HEK293 (cell line): Measurements from ENCODE around the gene PTMA.

Source experiments
- CTCF ChIA-PET: fragments of 350-600 bp; formaldehyde crosslinking; extraction: SDS; loops from one replicate; lab custom pipeline; 2021; ENCODE audit warnings: antibody characterized with exemption; lab: Yijun Ruan, JAX
- POLR2A ChIA-PET: fragments of 300-600 bp; formaldehyde crosslinking; extraction: SDS; loops from one replicate; lab custom pipeline; 2020; ENCODE audit warnings: antibody characterized with exemption, inconsistent platforms; lab: Yijun Ruan, JAX
- H3K27ac ChIP-seq: fragments of 200-500 bp; sonication (Bioruptor generic); 2 replicates; pipeline ENCODE4 v1.5.1; 2014; ENCODE audit warnings: low read depth, low read length, control low read depth, inconsistent platforms; ENCODE audit errors: extremely low read depth
- H3K36me3 ChIP-seq, 2 experiments: fragments of 200-500 bp in 1 of 2; sonication (Bioruptor generic) in 1 of 2; 1 replicate in 1 of 2; 2 replicates in 1 of 2; pipeline ENCODE4 v1.5.1; 2014 to 2017; ENCODE audit warnings: inconsistent platforms in 2 of 2, low read length in 2 of 2; ENCODE audit not compliant: control insufficient read depth in 2 of 2, insufficient read depth in 1 of 2
- H3K4me1 ChIP-seq: fragments of 200-500 bp; sonication (Bioruptor generic); 2 replicates; pipeline ENCODE4 v1.5.1; 2014; ENCODE audit warnings: mild to moderate bottlenecking, low read length, inconsistent platforms; ENCODE audit not compliant: control insufficient read depth, insufficient read depth
- H3K4me3 ChIP-seq: 2 replicates; pipeline ENCODE4 v1.5.1; 2011; ENCODE audit warnings: low read depth, mild to moderate bottlenecking, control low read depth, low read length, moderate library complexity
- H3K9me3 ChIP-seq: fragments of 200-500 bp; sonication (Bioruptor generic); 2 replicates; pipeline ENCODE4 v1.5.1; 2014; ENCODE audit warnings: low read depth, low read length, inconsistent platforms; ENCODE audit not compliant: control insufficient read depth, insufficient read depth
- CTCF ChIP-seq: fragments of 450-650 bp; formaldehyde crosslinking; IDR thresholded peaks from 2 replicates; pipeline ENCODE4 v1.5.1; 2016; ENCODE audit warnings: missing biosample characterization, missing genetic modification characterization
- OSR2 ChIP-seq: fragments of 450-650 bp; formaldehyde crosslinking; IDR thresholded peaks from 2 replicates; pipeline ENCODE4 v1.5.1; 2016; ENCODE audit warnings: missing biosample characterization, missing genetic modification characterization
- PRDM10 ChIP-seq: fragments of 450-650 bp; formaldehyde crosslinking; IDR thresholded peaks from 2 replicates; pipeline ENCODE4 v1.5.1; 2016; ENCODE audit warnings: missing biosample characterization, missing genetic modification characterization
- ZIC2 ChIP-seq: fragments of 450-650 bp; formaldehyde crosslinking; IDR thresholded peaks from 2 replicates; pipeline ENCODE4 v1.5.1; 2016; ENCODE audit warnings: missing biosample characterization, missing genetic modification characterization
- ZNF133 ChIP-seq: fragments of 450-650 bp; formaldehyde crosslinking; IDR thresholded peaks from 2 replicates; pipeline ENCODE4 v1.5.1; 2016; ENCODE audit warnings: missing biosample characterization, missing genetic modification characterization
- ZNF148 ChIP-seq: fragments of 450-650 bp; formaldehyde crosslinking; IDR thresholded peaks from 2 replicates; pipeline ENCODE4 v1.5.0; 2017; ENCODE audit warnings: missing biosample characterization, missing genetic modification characterization, borderline replicate concordance
- ZNF416 ChIP-seq: fragments of 450-650 bp; formaldehyde crosslinking; IDR thresholded peaks from 2 replicates; pipeline ENCODE4 v1.5.1; 2016; ENCODE audit warnings: missing biosample characterization, missing genetic modification characterization
- ZNF449 ChIP-seq: fragments of 450-650 bp; formaldehyde crosslinking; IDR thresholded peaks from 2 replicates; pipeline ENCODE4 v1.5.1; 2017; ENCODE audit warnings: missing biosample characterization, mild to moderate bottlenecking, missing genetic modification characterization, moderate library complexity
- ZNF529 ChIP-seq: fragments of 450-650 bp; formaldehyde crosslinking; IDR thresholded peaks from 2 replicates; pipeline ENCODE4 v1.5.1; 2017; ENCODE audit warnings: missing genetic modification characterization, missing biosample characterization; ENCODE audit not compliant: insufficient replicate concordance
- ZNF600 ChIP-seq: fragments of 450-650 bp; formaldehyde crosslinking; IDR thresholded peaks from 2 replicates; pipeline ENCODE4 v1.5.1; 2016; ENCODE audit warnings: missing biosample characterization, missing genetic modification characterization
- ZNF610 ChIP-seq: fragments of 450-650 bp; formaldehyde crosslinking; IDR thresholded peaks from 2 replicates; pipeline ENCODE4 v1.5.1; 2016; ENCODE audit warnings: missing biosample characterization, missing genetic modification characterization, borderline replicate concordance
- ZNF623 ChIP-seq: fragments of 450-650 bp; formaldehyde crosslinking; IDR thresholded peaks from 2 replicates; pipeline ENCODE4 v1.5.1; 2016; ENCODE audit warnings: missing biosample characterization, missing genetic modification characterization
- ZNF670 ChIP-seq: fragments of 450-650 bp; formaldehyde crosslinking; IDR thresholded peaks from 2 replicates; pipeline ENCODE4 v1.5.1; 2016; ENCODE audit warnings: missing biosample characterization, missing genetic modification characterization, low read depth
- ZNF837 ChIP-seq: fragments of 450-650 bp; formaldehyde crosslinking; IDR thresholded peaks from 2 replicates; pipeline ENCODE4 v1.5.1; 2016; ENCODE audit warnings: missing biosample characterization, missing genetic modification characterization

The PTMA gene

GRCh38 chr2:231720292-231720986 lies 12.1 kb downstream of the PTMA start:
- Histone ChIP-seq H3K9me3 (no peaks in the 10 kb centered on the region), H3K4me1 (peaks cover 7% of the 10 kb centered on the region; the same call in 1 of the 2 replicates), H3K36me3 (peaks cover 0 to 5% of the 10 kb centered on the region in 2 experiments; a peak in 1 of 3 replicates), H3K4me3 (no peak overlapping the region), H3K27ac (no peak overlapping the region)
- POLR2A ChIA-PET: interaction anchor here (0.6 kb wide), 1 partner anchor 78 kb away, joined by 5 read pairs; no protein-coding TSS in a partner anchor
- CTCF ChIA-PET: interaction anchor here (1.4 kb wide), 1 partner anchor 43 kb away, joined by 6 read pairs; no protein-coding TSS in a partner anchor
- TF ChIP-seq PRDM10 (tag by site-specific recombination): peak; percentile 24
- peak; percentile 42; the same call in 1 of the 2 replicates for TF ChIP-seq ZIC2 (tag by site-specific recombination)
- peak; percentile 66; the same call in 1 of the 2 replicates for TF ChIP-seq OSR2 (tag by site-specific recombination)
- TF ChIP-seq ZNF133 (tag by site-specific recombination): no peak

- CTCF ChIA-PET: interaction anchor here (0.5 to 1.4 kb wide), 3 partner anchors 15 to 703 kb away, joined by 4 to 6 read pairs (median 6); no protein-coding TSS in a partner anchor
- Histone ChIP-seq H3K36me3 (no peaks in the 10 kb centered on the region), H3K4me1 (peaks cover 7% of the 10 kb centered on the region; the same call in 1 of the 2 replicates), H3K4me3 (no peak overlapping the region), H3K27ac (no peak overlapping the region), H3K9me3 (no peaks in the 10 kb centered on the region)
- TF ChIP-seq ZNF600 (tag by site-specific recombination) (0 out of 2 replicates have a peak, but pooled peaks have one; percentile 40), CTCF (tag by site-specific recombination) (peak; percentile 9; the same call in 1 of the 2 replicates), ZNF416 (tag by site-specific recombination) (no peak)
- POLR2A ChIA-PET: interaction anchor here (0.6 kb wide), 1 partner anchor 77 kb away, joined by 5 read pairs; no protein-coding TSS in a partner anchor
Measured at GRCh38 chr2:231720987-231721966, 13.0 kb downstream of the PTMA start.

GRCh38 chr2:231722721-231723307 lies 14.5 kb downstream of the PTMA start:
- no peak for TF ChIP-seq ZNF670 (tag by site-specific recombination)
- peak; percentile 94 for TF ChIP-seq ZNF449 (tag by site-specific recombination)
- TF ChIP-seq ZNF148: no peak
- TF ChIP-seq ZNF623 (tag by site-specific recombination): no peak
- TF ChIP-seq ZNF837 (tag by site-specific recombination): no peak
- no peak for TF ChIP-seq ZNF610
- TF ChIP-seq ZNF529: no peak
- no peak overlapping the region for H3K4me3 ChIP-seq
- no peak overlapping the region for H3K27ac ChIP-seq
- H3K36me3 ChIP-seq: no peaks in the 10 kb centered on the region
- no peaks in the 10 kb centered on the region for H3K9me3 ChIP-seq
- H3K4me1 ChIP-seq: peaks cover 7% of the 10 kb centered on the region; the same call in 1 of the 2 replicates
- POLR2A ChIA-PET: no interaction called here
- CTCF ChIA-PET: interaction anchor here (0.7 kb wide), 1 partner anchor 9 kb away, joined by 3 read pairs; no protein-coding TSS in a partner anchor
